Keratinocyte (primary cell): ENCODE data around the gene PKHD1.

ENCODE experiments used
- EZH2 ChIP-seq: IDR thresholded peaks from one replicate; pipeline ENCODE4 v1.6.1; 2012; ENCODE audit warnings: inconsistent platforms, mild to moderate bottlenecking, low read length, moderate library complexity
- TF ChIP-seq, protein P1 (sequence below), 3 experiments: IDR thresholded peaks in 1 of 3; conservative IDR thresholded peaks in 1 of 3; optimal IDR thresholded peaks in 1 of 3; 2 replicates in 2 of 3; 3 replicates in 1 of 3; pipeline versions ENCODE3 to v1.5.1; 2011; ENCODE audit warnings: low read length in 3 of 3, mild to moderate bottlenecking in 3 of 3, moderate library complexity in 2 of 3, control low read depth in 1 of 3, inconsistent platforms in 1 of 3; ENCODE audit not compliant: insufficient read depth in 2 of 3; ENCODE audit errors: extremely low read depth in 1 of 3

DNA sequence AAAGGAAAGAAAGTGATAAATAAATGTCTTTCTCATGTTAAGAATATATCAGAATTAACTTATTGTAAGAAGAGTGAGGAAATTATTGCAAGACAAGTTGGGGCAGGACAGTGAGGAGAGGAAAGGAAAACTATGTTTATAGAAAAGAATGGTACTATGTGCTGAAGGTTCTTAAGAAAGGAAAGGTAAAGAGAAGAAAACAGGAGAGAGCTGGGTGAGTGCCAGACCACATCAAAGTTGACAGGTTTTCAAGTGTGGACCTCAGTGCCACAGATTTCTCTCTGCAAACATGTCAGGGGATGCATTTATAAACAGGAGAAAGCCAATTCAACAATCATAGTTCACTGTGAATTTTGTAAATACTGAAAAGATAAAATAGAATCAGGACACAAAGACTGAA, 439.2 kb downstream of the PKHD1 start:
- TF ChIP-seq, protein P1, sequence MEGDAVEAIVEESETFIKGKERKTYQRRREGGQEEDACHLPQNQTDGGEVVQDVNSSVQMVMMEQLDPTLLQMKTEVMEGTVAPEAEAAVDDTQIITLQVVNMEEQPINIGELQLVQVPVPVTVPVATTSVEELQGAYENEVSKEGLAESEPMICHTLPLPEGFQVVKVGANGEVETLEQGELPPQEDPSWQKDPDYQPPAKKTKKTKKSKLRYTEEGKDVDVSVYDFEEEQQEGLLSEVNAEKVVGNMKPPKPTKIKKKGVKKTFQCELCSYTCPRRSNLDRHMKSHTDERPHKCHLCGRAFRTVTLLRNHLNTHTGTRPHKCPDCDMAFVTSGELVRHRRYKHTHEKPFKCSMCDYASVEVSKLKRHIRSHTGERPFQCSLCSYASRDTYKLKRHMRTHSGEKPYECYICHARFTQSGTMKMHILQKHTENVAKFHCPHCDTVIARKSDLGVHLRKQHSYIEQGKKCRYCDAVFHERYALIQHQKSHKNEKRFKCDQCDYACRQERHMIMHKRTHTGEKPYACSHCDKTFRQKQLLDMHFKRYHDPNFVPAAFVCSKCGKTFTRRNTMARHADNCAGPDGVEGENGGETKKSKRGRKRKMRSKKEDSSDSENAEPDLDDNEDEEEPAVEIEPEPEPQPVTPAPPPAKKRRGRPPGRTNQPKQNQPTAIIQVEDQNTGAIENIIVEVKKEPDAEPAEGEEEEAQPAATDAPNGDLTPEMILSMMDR (optimal IDR thresholded peaks at IDR 0.05 in 1 of 3, IDR thresholded peaks at IDR 0.05 in 1 of 3, conservative IDR thresholded peaks at IDR 0.05 in 1 of 3; ENCODE audit: extremely low read depth in 1 of 3, insufficient read depth in 2 of 3, low read length in 3 of 3): no peak
- TF ChIP-seq EZH2: no peak
